ENCODE results near the gene BIRC6.
"Not testable (repeated sequence)": the region's sequence is repeated elsewhere in the genome, so short reads cannot be mapped to it uniquely, and the experiment has no call there.

Gene BIRC6

DNA sequence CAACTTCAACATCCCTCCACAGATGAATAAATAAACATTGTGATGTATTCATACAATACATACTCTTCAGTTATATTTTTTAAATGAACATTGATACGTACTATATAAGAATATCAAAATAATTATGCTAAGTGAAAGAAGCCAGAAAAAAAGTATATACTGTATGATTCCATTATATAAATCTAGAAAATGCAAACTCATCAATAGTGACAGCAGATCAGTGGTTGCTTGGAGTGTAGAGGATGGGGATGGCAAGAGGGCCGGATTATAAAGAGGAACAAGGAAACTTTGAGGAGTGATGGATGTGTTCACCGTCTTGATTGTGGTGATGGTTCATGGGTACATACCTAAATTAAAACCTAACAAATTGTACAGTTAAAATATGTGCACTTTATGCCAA lies 268.0 kb downstream of the BIRC6 start:
- DNase-seq = no peak

DNA sequence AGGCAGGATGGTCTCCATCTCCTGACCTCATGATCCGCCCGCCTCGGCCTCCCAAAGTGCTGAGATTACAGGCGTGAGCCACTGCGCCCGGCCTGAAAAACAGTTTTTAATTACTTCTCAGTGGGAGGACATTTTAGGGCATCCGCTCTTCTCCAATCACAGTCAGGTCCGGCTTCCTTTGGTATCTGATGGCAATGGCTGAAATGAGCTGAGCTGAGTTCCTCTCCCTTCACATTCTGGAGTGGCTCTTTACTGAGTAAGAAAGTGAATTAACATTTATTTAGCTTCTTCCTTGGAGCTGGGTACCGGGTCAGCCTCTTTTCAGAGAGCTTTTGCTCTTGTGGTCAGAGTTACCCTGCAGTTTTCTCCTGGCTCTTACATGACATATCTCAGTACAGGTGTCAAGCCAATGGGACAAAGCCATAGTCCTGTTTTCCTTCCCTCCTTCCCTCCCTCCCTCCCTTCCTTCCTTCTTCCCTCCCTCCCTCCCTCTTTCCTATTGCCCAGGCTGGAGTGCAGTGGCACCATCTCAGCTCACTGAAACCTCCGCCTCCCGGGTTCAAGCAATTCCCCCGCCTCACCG lies 269.9 kb downstream of the BIRC6 start:
- no peak for DNase-seq

DNA sequence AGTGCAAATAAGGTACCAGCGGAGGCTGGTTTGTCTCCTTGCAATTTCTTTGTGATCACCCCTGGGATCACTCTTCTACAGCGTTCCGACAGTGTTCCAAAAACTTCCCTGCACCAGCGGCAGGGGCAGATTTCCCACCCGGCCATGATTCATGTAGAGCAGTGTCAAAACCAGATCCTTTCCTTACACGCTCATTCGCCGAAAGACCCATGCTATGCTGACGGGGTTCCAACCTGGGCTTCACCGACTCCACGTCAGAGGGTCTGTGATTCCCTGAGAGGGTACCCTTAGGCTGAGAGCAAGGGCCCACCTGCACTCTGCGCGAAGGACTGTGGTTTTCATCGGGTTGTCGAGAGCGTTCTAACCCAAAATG lies 270.6 kb downstream of the BIRC6 start:
- DNase-seq = peak in 1 of 3 experiments; percentile 34

DNA sequence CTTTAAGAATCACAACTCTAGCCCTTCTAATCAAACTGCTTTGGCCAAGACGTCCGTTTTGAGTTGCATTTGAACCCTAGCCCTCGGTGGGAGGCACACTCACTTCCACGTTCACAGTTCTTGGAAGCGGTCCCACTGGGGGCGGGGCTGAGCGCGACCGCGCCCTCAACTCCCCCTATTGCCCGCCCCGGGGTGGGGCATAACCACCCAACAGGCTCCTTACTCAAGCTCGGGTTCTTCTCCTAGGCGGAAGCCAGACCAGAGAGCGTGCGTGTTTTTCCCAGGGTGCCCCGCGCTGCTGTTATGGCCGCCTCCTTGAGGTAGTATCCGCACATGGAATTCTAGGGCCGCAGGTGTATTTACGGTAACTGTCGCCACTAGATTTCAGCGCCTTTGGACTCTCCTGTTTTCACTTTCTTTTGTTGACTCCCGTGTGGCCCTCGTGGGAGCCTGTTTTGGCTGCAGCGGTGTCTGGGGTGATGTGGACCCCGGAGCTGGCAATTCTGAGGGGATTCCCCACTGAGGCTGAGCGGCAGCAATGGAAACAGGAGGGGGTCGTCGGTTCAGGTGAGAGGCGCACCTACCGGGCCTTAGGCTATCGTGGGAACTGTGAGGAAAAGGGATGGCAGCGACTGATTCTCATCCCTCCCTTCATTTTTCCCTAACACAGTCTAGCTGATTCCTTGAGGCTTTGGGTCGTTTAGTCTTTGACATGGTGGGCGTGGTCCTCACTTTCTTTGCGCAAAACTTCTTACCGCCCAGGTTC lies 271.2 kb downstream of the BIRC6 start, which contains the start of gene TTC27:
Gene TTC27, plus strand, starts transcription at position 237 of the 766 bp plus-strand sequence. Its CDS starts 243 bp downstream, at position 480.
- peak; percentile 95 to 98 (median 97) for DNase-seq

DNA sequence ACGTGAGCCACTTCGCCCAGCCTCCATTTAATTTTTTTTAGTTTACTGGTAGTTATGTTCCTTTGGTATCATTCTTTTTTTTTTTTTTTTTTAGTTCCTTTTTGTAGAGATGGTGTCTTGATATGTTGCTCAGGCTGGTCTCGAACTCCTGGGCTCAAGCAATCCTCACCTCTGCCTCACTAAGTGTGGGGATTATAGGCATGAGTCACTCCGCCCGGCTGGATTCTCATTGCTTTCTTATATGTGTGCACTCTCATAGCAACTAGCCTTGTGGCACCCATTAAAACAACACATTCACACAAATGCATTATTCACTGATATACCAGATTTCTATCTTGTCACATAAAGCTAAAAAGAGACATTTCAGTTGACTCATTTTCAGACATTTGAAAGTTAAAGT lies 275.3 kb downstream of the BIRC6 start:
- DNase-seq = no peak

DNA sequence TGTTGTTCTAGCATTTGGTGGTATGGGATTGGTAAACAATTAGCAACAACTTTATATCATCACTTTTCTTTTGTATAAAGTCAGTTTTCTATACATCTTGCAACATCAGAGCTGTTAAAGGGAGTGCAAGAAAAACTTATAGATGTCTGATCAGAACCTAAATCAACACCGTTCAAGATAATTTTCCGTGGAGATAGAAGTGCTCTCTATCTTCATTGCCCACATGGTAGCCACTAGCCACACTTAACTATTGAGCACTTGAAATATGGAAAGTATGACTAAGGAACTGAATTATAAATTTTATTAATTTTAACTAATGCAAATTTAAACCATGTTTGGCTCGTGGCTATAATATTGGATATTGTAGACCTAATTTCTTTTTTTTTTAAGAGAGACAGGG lies 276.2 kb downstream of the BIRC6 start:
- DNase-seq = no peak

DNA sequence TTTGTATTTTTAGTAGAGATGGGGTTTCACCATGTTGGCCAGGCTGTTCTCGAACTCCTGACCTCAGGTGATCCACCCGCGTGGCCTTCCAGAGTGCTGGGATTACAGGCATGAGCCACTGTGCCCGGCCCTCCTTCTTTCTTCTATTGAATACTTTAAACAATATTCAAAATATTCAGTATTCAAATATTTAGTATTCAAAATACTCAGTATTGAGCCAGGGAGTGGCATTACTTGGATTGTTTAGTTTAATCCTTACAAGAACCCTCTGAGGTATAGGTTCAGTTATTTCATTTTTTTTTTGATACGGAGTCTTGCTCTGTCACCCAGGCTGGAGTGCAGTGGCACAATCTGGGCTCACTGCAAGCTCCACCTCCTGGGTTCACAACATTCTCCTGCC lies 281.7 kb downstream of the BIRC6 start:
- not testable (repeated sequence) for DNase-seq

DNA sequence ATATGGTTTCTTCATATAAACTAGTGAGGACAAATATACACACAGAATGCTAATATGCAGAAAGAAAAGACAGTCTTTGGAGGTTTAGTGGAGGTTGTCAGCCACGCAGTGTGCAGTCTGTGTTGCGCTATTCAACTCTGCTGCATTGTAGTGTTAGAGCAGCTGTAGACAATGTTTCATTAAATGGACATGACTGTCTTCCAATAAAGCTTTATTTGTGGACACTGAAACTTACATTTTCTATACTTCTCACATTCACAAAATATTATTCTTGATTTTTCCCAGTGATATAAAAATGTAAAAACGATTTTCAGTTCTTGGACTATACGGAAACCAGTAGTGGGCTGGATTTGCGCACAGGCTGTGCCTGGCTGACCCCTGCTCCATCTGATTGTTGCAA lies 284.4 kb downstream of the BIRC6 start:
- no peak for DNase-seq

DNA sequence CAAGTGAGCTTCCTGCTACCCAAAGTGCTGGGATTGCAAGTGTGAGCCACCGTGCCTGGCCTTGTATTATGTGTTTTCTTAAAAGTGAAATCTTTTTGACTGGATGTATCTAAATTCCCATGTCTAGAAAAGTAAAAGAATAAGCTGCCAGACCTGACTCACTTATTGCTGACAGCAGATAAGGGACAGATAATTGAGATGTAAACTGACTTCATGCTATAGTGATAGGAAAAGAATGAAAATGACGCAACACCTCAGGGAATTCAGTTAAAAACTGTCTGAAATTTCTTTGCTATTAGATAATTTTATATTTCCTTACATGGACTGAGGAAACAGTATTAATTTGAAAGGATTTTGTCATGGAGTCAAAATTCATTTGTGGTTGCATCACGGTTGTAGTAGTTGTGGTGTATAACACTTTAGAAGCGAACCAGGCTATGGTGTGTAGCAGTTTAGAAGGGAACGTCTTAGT lies 290.4 kb downstream of the BIRC6 start:
- no peak for DNase-seq

DNA sequence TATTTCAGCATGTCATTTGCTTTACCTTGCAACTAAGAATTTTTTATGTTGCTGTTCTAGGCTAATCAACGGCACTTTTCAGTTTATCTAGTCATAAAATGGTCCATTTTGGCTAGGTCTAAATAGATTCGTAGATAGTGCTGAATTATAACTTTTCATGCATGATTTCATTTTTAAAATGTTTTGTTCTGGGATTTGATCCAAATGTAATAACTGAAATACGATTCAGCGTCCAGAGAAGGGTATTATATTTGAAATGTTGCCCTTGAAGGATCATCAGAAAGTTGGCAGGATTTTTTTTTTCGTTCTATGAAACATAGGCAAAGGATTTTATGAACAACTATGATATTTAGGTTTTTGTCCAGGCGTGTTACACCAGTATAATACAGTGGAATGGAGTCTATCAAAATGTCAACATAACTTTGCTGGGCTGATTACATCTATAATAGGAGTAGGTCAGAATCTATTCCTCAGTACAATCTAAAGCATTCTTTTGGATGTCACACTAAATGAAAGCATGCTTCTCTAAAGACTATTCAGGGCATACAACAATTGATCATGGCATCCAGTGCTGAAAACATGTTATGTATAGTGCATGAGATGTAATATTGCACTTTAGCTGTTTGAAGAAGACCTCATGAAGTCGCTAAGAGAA lies 295.9 kb downstream of the BIRC6 start:
- DNase-seq = peak in 1 of 3 experiments; percentile 75

DNA sequence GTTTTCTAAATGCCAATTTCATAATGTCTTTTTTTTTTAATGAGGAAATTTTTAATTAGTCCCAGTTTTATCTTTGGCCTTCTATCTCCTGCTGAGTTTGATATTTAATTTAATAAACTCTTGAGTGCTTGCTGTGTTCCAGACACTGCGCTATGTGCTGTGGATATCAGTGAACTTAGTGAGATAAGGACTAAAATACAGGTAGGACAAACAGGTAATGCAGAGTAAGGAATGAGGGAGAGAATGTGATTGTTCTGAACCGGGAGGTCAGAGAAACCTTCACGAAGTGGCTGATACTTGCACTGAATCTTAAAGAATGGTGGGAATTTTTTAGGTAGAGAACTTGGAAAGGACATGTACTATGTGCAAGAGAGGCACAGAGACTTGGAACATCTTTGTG lies 299.2 kb downstream of the BIRC6 start:
- no peak for DNase-seq

DNA sequence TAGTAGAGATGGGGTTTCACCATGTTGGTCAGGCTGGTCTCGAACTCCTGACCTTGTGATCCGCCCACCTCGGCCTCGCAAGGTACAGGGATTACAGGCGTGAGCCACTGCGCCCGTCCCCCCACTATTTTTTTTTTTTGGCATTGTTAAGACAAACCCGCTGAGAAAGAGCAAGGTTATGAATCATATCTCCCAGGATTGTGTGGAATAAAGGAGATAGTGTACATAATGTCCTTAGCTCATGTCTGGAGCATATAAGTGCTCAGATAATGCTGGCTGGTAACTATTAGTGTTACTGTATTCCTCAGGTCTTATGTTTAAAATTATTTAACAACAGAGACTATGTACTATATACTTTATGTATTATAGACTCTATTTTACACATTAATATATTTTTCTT lies 307.0 kb downstream of the BIRC6 start:
- DNase-seq = no peak

DNA sequence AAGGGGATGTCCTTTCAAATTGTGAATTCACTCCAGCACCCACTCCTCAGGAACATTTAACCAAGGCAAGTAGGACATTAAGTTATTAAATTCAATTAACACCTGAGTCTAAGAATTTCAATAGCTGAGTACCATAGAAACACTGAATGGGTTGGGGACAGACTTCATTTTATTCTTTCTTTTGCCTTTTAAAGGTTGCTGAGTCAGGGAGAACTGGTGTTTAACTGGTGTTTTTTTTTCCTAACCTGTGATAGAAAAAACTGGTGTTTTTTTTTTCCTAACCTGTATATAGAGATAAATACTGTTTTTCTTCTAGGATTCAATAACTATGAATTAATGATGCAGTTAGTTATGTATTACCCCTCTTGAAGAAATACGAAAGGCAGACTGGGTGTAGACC lies 309.9 kb downstream of the BIRC6 start:
- DNase-seq = no peak

DNA sequence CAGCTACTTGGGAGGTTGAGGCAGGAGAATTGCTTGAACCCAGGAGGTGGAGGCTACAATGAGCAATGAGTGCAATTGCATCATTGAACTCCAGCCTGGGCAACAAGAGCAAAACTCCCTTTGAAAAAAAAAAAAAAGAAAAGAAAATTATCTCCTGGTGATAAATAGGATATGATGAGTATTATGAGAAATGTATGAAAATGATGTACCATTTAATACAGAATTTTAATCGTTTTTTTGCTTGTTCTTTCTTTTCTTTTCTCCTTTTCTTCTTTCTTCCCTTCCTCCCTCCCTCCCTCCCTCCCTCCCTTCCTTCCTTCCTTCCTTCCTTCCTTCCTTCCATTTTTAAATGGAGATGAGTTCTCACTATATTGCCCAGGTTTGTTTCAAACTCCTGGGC lies 311.4 kb downstream of the BIRC6 start:
- DNase-seq = no peak
